HUDEP-2 (cell line): ENCODE data around the gene VSIR.
A peak's percentile ranks its signal among the peaks of the same experiment; 100 is the strongest.

Source experiments
- DNase-seq, 76 experiments: peaks; one replicate each; lab custom pipeline; 2025; ENCODE audit not compliant: unreplicated experiment in 76 of 76; lab: John Stamatoyannopoulos, UW

Gene VSIR

GRCh38 chr10:71750124-71750841 lies 23.0 kb downstream of the VSIR start:
- no peak for DNase-seq

GRCh38 chr10:71749396-71749795 lies 23.9 kb downstream of the VSIR start:
- DNase-seq, result no peak

GRCh38 chr10:71748671-71749191 lies 24.6 kb downstream of the VSIR start:
- peak in 65 of 76 experiments; percentile 10 to 76 (median 58) for DNase-seq

GRCh38 chr10:71747551-71748523 lies 25.5 kb downstream of the VSIR start:
- DNase-seq, result peak in 17 of 76 experiments; percentile 6 to 58 (median 33)

GRCh38 chr10:71747039-71747531 lies 26.2 kb downstream of the VSIR start:
- DNase-seq, result peak; percentile 50 to 94 (median 82)

GRCh38 chr10:71746344-71747037 lies 26.8 kb downstream of the VSIR start:
- peak in 75 of 76 experiments; percentile 72 to 98 (median 90) for DNase-seq

GRCh38 chr10:71745664-71746250 lies 27.6 kb downstream of the VSIR start:
- peak in 4 of 76 experiments; percentile 5 to 49 (median 38) for DNase-seq

GRCh38 chr10:71744897-71745663 lies 28.2 kb downstream of the VSIR start:
- no peak for DNase-seq

GRCh38 chr10:71743866-71744265 lies 29.5 kb downstream of the VSIR start:
- peak in 1 of 76 experiments; percentile 11 for DNase-seq

- DNase-seq, result no peak
Measured at GRCh38 chr10:71743089-71743838, 30.1 kb downstream of the VSIR start.

- DNase-seq, result peak in 7 of 76 experiments; percentile 8 to 50 (median 33)
Measured at GRCh38 chr10:71742301-71743088, 30.8 kb downstream of the VSIR start.

GRCh38 chr10:71741671-71742070 lies 31.6 kb downstream of the VSIR start:
- DNase-seq, result no peak

- DNase-seq, result no peak
Measured at GRCh38 chr10:71741029-71741428, 32.3 kb downstream of the VSIR start.

GRCh38 chr10:71740069-71740653 lies 33.2 kb downstream of the VSIR start:
- peak in 46 of 76 experiments; percentile 7 to 67 (median 32) for DNase-seq

- DNase-seq, result no peak
Measured at GRCh38 chr10:71739358-71739900, 33.9 kb downstream of the VSIR start.

GRCh38 chr10:71737834-71738197 lies 35.5 kb downstream of the VSIR start:
- no peak for DNase-seq
